Kidney tubule cell (primary cell): ENCODE measurements around the gene NRBF2.

Experiments
- DNase-seq: peaks from one replicate; pipeline ENCODE4 v3.0.0-alpha.2; 2018; ENCODE audit warnings: low spot score

NRBF2 gene

GRCh38 chr10:63164166-63164623 lies 31.1 kb downstream of the NRBF2 start:
- DNase-seq: no peak

- DNase-seq: no peak
Measured at GRCh38 chr10:63165249-63165648, 32.1 kb downstream of the NRBF2 start.

- DNase-seq: peak; percentile 75
Measured at GRCh38 chr10:63166742-63167258, 33.7 kb downstream of the NRBF2 start.

GRCh38 chr10:63168821-63169462 lies 35.8 kb downstream of the NRBF2 start:
- no peak for DNase-seq

GRCh38 chr10:63169624-63170023 lies 36.5 kb downstream of the NRBF2 start:
- no peak for DNase-seq

GRCh38 chr10:63171255-63171855 lies 38.2 kb downstream of the NRBF2 start:
- DNase-seq: no peak

GRCh38 chr10:63171926-63172325 lies 38.8 kb downstream of the NRBF2 start:
- DNase-seq: no peak

GRCh38 chr10:63173468-63174232 lies 40.5 kb downstream of the NRBF2 start:
- DNase-seq: no peak

GRCh38 chr10:63175534-63175933 lies 42.4 kb downstream of the NRBF2 start:
- no peak for DNase-seq

GRCh38 chr10:63192826-63193225 lies 59.7 kb downstream of the NRBF2 start:
- DNase-seq: no peak

GRCh38 chr10:63197344-63198092 lies 64.4 kb downstream of the NRBF2 start:
- no peak for DNase-seq

GRCh38 chr10:63199716-63200115 lies 66.6 kb downstream of the NRBF2 start:
- DNase-seq: no peak

GRCh38 chr10:63200431-63200830 lies 67.3 kb downstream of the NRBF2 start:
- no peak for DNase-seq

GRCh38 chr10:63201118-63201517 lies 68.0 kb downstream of the NRBF2 start:
- no peak for DNase-seq
